ENCODE measurements around the gene DYNC2I2. TPM values are rescaled to one million over a fixed set of nuclear protein-coding genes. Genes with fewer than 3 reads are reported as not detected.
"Not testable (repeated sequence)": the region's sequence is repeated elsewhere in the genome, so short reads cannot be mapped to it uniquely, and the experiment has no call there.

Gene DYNC2I2
- total RNA-seq, 3 donors from 2014 or later: 36.7 to 46.3 (median 43.7) TPM

GRCh38 chr9:128694344-128694743 is 37.7 kb upstream of the DYNC2I2 start:
- intact Hi-C loops (cut with DNase I, micrococcal nuclease): no loop called here
- Histone ChIP-seq H3K36me3 (ENCODE audit: low read depth) (peaks cover 11% of the 10 kb centered on the region), H3K9me3 (no peaks in the 10 kb centered on the region), H3K4me3 (no peak overlapping the region), H3K4me1 (ENCODE audit: low read depth) (peaks cover 10% of the 10 kb centered on the region)
- ATAC-seq: no peak
- DNase-seq: no peak
- no peak for TF ChIP-seq CTCF (IDR thresholded peaks at IDR 0.05)

GRCh38 chr9:128693738-128694137 is 37.1 kb upstream of the DYNC2I2 start:
- ATAC-seq; intact Hi-C loops (cut with DNase I, micrococcal nuclease); H3K4me3 ChIP-seq; DNase-seq; H3K9me3 ChIP-seq; H3K4me1 ChIP-seq (ENCODE audit: low read depth): not testable (repeated sequence)
- peaks cover 11% of the 10 kb centered on the region for H3K36me3 ChIP-seq (ENCODE audit: low read depth)

GRCh38 chr9:128690684-128691034 is 34.0 kb upstream of the DYNC2I2 start:
- intact Hi-C loops (cut with DNase I, micrococcal nuclease): no loop called here
- ATAC-seq (no peak), DNase-seq (no peak)
- no peak for TF ChIP-seq CTCF (IDR thresholded peaks at IDR 0.05)
- Histone ChIP-seq H3K9me3 (no peaks in the 10 kb centered on the region), H3K4me3 (peak overlapping the region; percentile 87), H3K4me1 (ENCODE audit: low read depth) (peaks cover 27% of the 10 kb centered on the region), H3K36me3 (ENCODE audit: low read depth) (peaks cover 11% of the 10 kb centered on the region)

GRCh38 chr9:128689820-128690683 is 33.4 kb upstream of the DYNC2I2 start:
- Histone ChIP-seq H3K4me3 (peak overlapping the region; percentile 87), H3K36me3 (ENCODE audit: low read depth) (peaks cover 11% of the 10 kb centered on the region), H3K9me3 (no peaks in the 10 kb centered on the region), H3K4me1 (ENCODE audit: low read depth) (peaks cover 33% of the 10 kb centered on the region)
- TF ChIP-seq CTCF (IDR thresholded peaks at IDR 0.05): no peak
- ATAC-seq (no peak), DNase-seq (peak; percentile 52 to 71 (median 58))
- intact Hi-C loops (cut with DNase I, micrococcal nuclease): no loop called here

GRCh38 chr9:128689293-128689774 is 32.7 kb upstream of the DYNC2I2 start:
- peak; percentile 22 for ATAC-seq
- peaks cover 39% of the 10 kb centered on the region for H3K4me1 ChIP-seq (ENCODE audit: low read depth)
- peak overlapping the region; percentile 87 for H3K4me3 ChIP-seq
- DNase-seq: peak in 2 of 3 donors; percentile 62 to 80
- TF ChIP-seq CTCF (IDR thresholded peaks at IDR 0.05): no peak
- H3K36me3 ChIP-seq (ENCODE audit: low read depth): peaks cover 11% of the 10 kb centered on the region
- intact Hi-C loops (cut with DNase I, micrococcal nuclease): no loop called here
- H3K9me3 ChIP-seq: no peaks in the 10 kb centered on the region

GRCh38 chr9:128688501-128689292 is 32.0 kb upstream of the DYNC2I2 start, which contains the start of gene SET:
Gene SET (plus strand): TSS chr9:128689222. CDS start chr9:128689583, 361 bp downstream.
- peak; percentile 95 to 97 (median 97) for DNase-seq
- Histone ChIP-seq H3K4me1 (ENCODE audit: low read depth) (peaks cover 39% of the 10 kb centered on the region), H3K36me3 (ENCODE audit: low read depth) (peaks cover 11% of the 10 kb centered on the region), H3K4me3 (peak within 1 kb of the TSS; percentile 87), H3K9me3 (no peaks in the 10 kb centered on the region)
- no peak for TF ChIP-seq CTCF (IDR thresholded peaks at IDR 0.05)
- peak; percentile 84 for ATAC-seq
- intact Hi-C loops (cut with DNase I, micrococcal nuclease): no loop called here

All from mucosa of descending colon (tissue), 3 donors.